PFSK-1 (cell line): ENCODE results near the gene TLR9.

Experiments
- FOXP2 ChIP-seq: optimal IDR thresholded peaks from 2 replicates; pipeline ENCODE3; 2011; ENCODE audit warnings: borderline replicate concordance, control low read depth, inconsistent platforms; ENCODE audit not compliant: insufficient read depth; ENCODE audit errors: extremely low read length, extremely low read depth
- POLR2AphosphoS5 ChIP-seq: IDR thresholded peaks from 2 replicates; pipeline ENCODE4 v1.6.1; 2012; ENCODE audit warnings: low read depth, mild to moderate bottlenecking, control low read depth, low read length, moderate library complexity
- SIN3A ChIP-seq: IDR thresholded peaks from 2 replicates; pipeline ENCODE4 v1.6.1; 2012; ENCODE audit warnings: mild to moderate bottlenecking, low read length, moderate library complexity, borderline replicate concordance; ENCODE audit not compliant: insufficient read depth
- TAF1 ChIP-seq: IDR thresholded peaks from 2 replicates; pipeline ENCODE4 v1.6.1; 2012; ENCODE audit warnings: low read length, control low read depth, borderline replicate concordance; ENCODE audit not compliant: insufficient read depth
- TF ChIP-seq, protein P1 (sequence below), 2 experiments: IDR thresholded peaks; 2 replicates each; pipeline versions ENCODE4 v1.6.1 to v1.8.0; 2011 to 2012; ENCODE audit warnings: low read depth in 2 of 2, low read length in 2 of 2, control low read depth in 1 of 2, inconsistent platforms in 1 of 2, mild to moderate bottlenecking in 1 of 2, moderate library complexity in 1 of 2; ENCODE audit not compliant: insufficient read depth in 1 of 2

Gene TLR9

GRCh38 chr3:52233108-52233591, 7.7 kb upstream of the TLR9 start:
- TF ChIP-seq POLR2AphosphoS5 (no peak), TAF1 (no peak), SIN3A (no peak), FOXP2 (no peak)
- TF ChIP-seq, protein P1, sequence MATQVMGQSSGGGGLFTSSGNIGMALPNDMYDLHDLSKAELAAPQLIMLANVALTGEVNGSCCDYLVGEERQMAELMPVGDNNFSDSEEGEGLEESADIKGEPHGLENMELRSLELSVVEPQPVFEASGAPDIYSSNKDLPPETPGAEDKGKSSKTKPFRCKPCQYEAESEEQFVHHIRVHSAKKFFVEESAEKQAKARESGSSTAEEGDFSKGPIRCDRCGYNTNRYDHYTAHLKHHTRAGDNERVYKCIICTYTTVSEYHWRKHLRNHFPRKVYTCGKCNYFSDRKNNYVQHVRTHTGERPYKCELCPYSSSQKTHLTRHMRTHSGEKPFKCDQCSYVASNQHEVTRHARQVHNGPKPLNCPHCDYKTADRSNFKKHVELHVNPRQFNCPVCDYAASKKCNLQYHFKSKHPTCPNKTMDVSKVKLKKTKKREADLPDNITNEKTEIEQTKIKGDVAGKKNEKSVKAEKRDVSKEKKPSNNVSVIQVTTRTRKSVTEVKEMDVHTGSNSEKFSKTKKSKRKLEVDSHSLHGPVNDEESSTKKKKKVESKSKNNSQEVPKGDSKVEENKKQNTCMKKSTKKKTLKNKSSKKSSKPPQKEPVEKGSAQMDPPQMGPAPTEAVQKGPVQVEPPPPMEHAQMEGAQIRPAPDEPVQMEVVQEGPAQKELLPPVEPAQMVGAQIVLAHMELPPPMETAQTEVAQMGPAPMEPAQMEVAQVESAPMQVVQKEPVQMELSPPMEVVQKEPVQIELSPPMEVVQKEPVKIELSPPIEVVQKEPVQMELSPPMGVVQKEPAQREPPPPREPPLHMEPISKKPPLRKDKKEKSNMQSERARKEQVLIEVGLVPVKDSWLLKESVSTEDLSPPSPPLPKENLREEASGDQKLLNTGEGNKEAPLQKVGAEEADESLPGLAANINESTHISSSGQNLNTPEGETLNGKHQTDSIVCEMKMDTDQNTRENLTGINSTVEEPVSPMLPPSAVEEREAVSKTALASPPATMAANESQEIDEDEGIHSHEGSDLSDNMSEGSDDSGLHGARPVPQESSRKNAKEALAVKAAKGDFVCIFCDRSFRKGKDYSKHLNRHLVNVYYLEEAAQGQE (IDR thresholded peaks at IDR 0.05; ENCODE audit: insufficient read depth in 1 of 2, low read depth in 2 of 2, low read length in 2 of 2) = no peak

- no peak for TF ChIP-seq POLR2AphosphoS5
- TF ChIP-seq FOXP2 = no peak
- no peak for TF ChIP-seq SIN3A
- no peak for TF ChIP-seq TAF1
- TF ChIP-seq, protein P1 (IDR thresholded peaks at IDR 0.05; ENCODE audit: insufficient read depth in 1 of 2, low read depth in 2 of 2, low read length in 2 of 2) = no peak
These were observed 7.0 kb upstream of the TLR9 start for GRCh38 chr3:52232279-52233107.

DNA sequence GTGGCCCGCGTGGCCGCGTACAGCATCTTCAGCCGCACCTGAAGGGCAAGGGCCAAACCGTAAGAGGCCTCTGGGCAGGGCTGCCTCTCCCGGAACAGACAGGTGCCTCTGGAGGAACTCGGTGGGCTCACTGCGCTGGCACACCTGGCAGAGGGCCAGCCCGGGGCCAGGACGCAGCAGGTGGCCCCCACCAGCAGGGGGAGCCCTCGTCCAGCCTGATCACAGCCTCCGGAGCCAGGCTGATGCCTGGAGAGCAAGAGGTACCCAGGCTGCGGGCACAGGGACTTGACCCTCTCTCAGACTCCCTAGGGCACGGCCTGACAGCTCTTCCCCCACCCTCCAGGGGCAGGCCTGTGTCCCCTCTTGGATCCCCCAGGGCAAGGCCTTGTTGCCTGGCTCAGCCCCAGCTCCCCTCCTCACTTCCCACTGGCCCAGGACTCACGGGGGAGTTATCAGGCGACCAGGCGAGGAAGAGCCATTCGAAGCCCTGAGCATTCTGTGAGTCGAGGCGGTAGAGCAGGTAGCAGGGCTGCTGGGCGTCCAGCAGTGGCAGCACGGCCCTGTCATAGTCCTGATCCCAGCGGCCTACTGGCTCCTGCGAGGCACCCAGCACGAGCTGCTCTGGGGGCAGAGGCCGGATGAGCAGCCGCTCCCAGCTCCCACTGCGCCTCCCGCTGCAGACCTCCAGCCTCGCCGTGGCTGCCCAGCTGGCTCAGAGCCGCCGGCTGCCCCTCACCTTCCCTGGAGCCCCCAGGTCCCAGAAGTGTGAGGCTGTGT, 6.2 kb upstream of the TLR9 start:
- TF ChIP-seq TAF1 (no peak), SIN3A (no peak), POLR2AphosphoS5 (no peak), FOXP2 (no peak)
- TF ChIP-seq, protein P1 (IDR thresholded peaks at IDR 0.05; ENCODE audit: insufficient read depth in 1 of 2, low read depth in 2 of 2, low read length in 2 of 2) = no peak

- TF ChIP-seq, protein P1 (IDR thresholded peaks at IDR 0.05; ENCODE audit: insufficient read depth in 1 of 2, low read depth in 2 of 2, low read length in 2 of 2) = no peak
- TF ChIP-seq SIN3A (no peak), POLR2AphosphoS5 (no peak)
These were observed 5.5 kb upstream of the TLR9 start for GRCh38 chr3:52230889-52231499.
